DMS 273 treated with DMSO at 0.1 percent for 48 hours (cell line): ENCODE data around the gene PFKP.

Experiments used
- DNase-seq: peaks from one replicate; lab custom pipeline; 2025; lab: John Stamatoyannopoulos, UW

PFKP gene

GRCh38 chr10:3067118-3067858 is at the start of gene PFKP:
TSS of gene PFKP (plus strand) at chr10:3067548. CDS start at chr10:3067596, 48 bp downstream.
- no peak for DNase-seq

- no peak for DNase-seq
These were observed 49.1 kb upstream of the PFKP start for GRCh38 chr10:3018247-3018646.

DNA sequence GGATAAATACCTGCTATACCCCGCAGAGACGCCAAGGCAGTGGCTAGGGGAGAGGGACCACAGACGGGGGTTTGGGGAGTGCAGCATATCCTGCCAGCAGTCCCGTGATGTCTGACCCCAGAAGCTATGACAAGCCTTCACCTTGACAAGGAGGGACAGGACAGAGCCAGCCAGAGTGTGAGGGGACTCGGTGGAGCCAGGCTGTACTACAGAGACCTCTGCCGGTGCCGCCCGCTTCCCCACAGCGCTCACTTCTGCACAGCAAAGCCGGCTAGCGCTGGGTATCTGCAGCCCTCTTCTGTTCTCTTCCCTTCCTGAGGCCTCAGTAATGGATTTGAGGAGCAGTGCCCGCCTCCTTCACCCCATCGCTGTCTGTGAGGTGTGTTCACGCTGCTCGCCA is 47.0 kb upstream of the PFKP start:
- DNase-seq: no peak

- DNase-seq: no peak
These were observed 46.5 kb upstream of the PFKP start for GRCh38 chr10:3020881-3021280.

- no peak for DNase-seq
These were observed 45.3 kb upstream of the PFKP start for GRCh38 chr10:3022027-3022426.

GRCh38 chr10:3023892-3024291 is 43.5 kb upstream of the PFKP start:
- no peak for DNase-seq

GRCh38 chr10:3025026-3025683 is 42.2 kb upstream of the PFKP start:
- DNase-seq: no peak

GRCh38 chr10:3027866-3028265 is 39.5 kb upstream of the PFKP start:
- no peak for DNase-seq

- no peak for DNase-seq
These were observed 38.9 kb upstream of the PFKP start for GRCh38 chr10:3028441-3028840.

- no peak for DNase-seq
These were observed 36.6 kb upstream of the PFKP start for GRCh38 chr10:3030765-3031164.

GRCh38 chr10:3031490-3031889 is 35.9 kb upstream of the PFKP start:
- DNase-seq: no peak

DNA sequence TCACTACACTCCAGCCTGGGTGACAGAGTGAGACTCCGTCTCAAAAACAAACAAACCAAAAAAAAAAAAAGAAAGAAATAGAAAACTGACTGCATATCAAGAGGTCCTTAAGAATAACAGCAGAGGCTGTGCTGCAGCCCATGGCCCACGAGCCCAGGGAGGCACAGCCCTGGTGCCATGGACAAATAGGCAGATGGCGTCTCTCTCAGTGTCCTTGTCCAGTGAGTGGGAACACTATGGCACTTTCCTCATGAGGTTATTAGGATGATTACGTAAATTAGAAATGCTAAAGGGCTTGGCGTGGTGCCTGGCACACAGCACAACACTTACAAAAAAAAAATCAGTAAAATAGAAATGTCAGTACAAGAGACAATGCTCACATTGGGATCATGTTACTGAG is 33.4 kb upstream of the PFKP start:
- no peak for DNase-seq

DNA sequence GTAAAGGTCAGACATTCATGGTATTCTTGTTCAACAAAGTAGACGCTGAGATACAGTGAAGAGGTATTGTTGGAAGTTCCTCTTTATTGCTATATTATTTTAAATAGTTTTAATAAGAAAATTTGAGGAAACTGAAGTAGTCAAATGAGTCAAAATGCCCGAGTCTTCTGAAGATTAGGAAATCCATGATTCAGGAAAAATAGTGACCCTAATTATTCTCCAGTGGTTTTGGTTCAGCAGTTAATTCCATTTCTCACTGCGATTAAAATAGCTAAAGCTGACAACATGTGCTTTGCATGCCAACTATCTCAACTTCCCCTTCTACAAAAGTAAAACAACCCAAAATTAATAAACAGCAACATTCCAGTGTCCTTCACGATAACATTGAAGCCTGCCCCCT is 32.7 kb upstream of the PFKP start:
- DNase-seq: no peak

DNA sequence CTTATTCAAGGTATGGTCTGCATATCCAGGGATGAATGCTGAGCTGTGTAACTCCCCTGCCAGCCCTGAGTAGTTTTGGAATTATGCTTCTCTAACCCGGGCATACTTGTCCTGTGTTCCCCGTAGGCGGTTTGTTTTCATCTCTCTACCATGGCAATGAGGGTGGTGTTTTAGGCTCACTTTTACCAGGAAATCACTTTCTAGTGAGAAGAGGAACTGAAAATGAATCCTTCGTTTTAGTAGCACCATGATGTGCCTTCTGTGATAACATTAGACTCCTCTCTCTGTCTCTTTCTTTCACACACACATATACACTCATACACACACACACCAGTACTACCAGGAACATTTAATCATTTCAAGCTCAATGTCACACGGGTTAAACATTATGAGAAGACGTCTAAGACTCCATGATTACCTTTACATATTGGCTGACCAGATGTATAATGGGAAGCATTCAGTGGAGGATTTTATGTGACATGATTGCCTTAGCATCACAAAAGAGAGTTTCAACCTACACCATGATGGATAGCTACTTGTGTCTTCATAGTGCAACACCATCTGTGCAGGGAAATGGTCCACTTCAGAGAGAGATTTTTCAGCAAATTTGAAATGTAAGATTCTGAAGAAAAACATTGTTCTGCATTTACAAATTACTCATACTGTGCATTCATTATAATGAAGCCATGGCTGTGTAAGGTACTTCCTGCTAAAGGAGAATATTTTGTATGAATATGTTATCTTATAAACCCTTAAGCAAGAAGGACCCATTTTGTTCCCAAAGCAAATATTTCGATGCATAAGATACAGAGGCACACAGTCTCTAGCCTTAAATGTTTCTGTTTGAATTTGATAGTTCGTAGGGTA is 31.0 kb upstream of the PFKP start:
- no peak for DNase-seq

DNA sequence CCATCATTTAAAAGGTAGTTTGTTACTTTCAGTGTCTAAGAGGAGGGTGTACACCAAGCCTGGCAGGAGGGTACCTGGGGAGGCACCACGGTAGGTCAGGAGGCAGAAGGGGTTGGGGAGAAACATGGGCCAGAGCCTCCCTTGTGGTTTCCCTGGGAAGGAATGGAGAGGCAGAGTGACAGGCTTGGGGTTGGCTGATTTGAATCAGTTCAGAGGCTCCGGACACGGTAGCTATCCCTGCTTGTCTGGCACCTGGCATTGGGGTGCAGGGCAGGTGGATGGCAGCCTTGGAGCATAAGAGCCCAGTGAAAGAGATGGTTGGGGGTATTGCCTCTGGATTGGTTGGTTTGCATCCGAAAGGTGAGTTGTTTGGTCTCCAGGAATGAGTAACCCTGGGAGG is 30.2 kb upstream of the PFKP start:
- DNase-seq: no peak

DNA sequence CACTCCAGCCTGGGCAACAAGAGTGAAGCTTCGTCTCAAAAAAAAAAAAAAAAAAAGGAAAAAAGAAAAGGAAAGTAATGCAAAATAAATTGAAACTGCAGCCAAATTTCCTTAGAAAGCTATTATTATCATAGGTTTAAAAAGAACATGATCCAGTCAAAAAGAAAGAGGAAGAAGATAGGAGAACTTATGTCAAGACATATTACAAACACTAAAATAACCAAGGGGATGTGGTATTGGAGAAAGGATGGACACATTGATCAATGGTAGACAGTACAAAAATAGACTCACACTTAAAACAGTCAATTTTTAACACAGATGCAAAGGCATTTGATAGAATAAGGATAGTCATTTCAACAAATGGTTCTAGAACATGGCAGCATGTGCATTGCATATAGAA is 27.3 kb upstream of the PFKP start:
- DNase-seq: no peak

- no peak for DNase-seq
These were observed 24.8 kb upstream of the PFKP start for GRCh38 chr10:3042589-3042988.

DNA sequence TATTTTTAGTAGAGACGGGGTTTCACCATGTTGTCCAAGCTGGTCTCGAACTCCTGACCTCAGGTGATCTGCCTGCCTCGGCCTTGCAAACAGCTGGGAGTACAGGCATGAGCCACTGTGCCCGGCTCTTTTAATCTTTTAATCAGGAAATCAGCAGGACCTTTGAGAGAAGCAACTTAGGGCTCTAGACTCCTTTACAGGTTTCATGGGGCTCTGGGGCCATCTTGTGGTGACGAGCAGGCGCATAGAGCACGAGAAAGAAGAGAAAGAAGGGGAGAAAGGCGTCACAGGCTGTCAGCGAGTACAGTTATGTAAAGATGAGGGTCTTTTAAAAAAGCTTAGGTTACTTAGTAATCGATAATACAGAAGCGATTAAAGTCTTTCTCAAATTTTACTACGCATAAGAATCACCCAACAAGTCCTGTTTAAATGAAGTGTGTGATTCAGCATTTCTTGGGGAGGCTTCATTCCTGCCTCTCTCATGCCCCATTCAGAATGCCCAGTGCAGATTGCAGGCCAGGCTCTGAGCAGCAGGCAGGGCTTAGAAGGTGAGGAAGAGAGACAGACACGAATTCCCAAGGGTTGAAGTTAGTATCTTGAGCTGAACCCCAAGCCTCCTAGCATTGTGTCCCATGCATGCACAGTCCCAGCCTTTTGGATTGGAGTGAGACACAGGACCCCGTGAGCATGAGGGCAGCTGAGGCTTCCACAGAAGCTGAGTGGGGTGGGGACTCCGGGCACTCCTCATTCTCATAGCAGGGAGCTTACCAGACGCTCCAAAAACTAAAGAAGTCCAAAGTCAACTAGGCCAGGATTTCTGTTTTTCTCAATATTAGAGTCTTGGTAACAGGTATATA is 23.6 kb upstream of the PFKP start:
- DNase-seq: no peak

- no peak for DNase-seq
These were observed 21.7 kb upstream of the PFKP start for GRCh38 chr10:3045471-3046209.

- no peak for DNase-seq
These were observed 21.1 kb upstream of the PFKP start for GRCh38 chr10:3046210-3046779.
